WI38 (cell line): ENCODE measurements around the gene SEC14L5.
"Not testable (repeated sequence)": the region's sequence is repeated elsewhere in the genome, so short reads cannot be mapped to it uniquely, and the experiment has no call there.

Experiments
- H3K4me3 ChIP-seq: 2 replicates; pipeline ENCODE4 v1.5.1; 2011; ENCODE audit warnings: low read depth, mild to moderate bottlenecking, control low read depth, low read length
- CTCF ChIP-seq: IDR thresholded peaks from 2 replicates; pipeline ENCODE4 v1.5.1; 2012; ENCODE audit warnings: low read depth, mild to moderate bottlenecking, control low read depth, low read length

SEC14L5 gene

GRCh38 chr16:5034167-5034523 lies 76.0 kb downstream of the SEC14L5 start:
- peak overlapping the region; percentile 76 for H3K4me3 ChIP-seq
- TF ChIP-seq CTCF: no peak

GRCh38 chr16:5035909-5036227 lies 77.7 kb downstream of the SEC14L5 start:
- TF ChIP-seq CTCF: no peak
- H3K4me3 ChIP-seq: no peak overlapping the region

GRCh38 chr16:5036228-5037156 lies 78.4 kb downstream of the SEC14L5 start:
- no peak overlapping the region for H3K4me3 ChIP-seq
- no peak for TF ChIP-seq CTCF

- TF ChIP-seq CTCF: no peak
- no peak overlapping the region for H3K4me3 ChIP-seq
These were observed 82.3 kb downstream of the SEC14L5 start for GRCh38 chr16:5040451-5040850.

GRCh38 chr16:5041600-5042133 lies 83.5 kb downstream of the SEC14L5 start:
- no peak for TF ChIP-seq CTCF
- no peak overlapping the region for H3K4me3 ChIP-seq

DNA sequence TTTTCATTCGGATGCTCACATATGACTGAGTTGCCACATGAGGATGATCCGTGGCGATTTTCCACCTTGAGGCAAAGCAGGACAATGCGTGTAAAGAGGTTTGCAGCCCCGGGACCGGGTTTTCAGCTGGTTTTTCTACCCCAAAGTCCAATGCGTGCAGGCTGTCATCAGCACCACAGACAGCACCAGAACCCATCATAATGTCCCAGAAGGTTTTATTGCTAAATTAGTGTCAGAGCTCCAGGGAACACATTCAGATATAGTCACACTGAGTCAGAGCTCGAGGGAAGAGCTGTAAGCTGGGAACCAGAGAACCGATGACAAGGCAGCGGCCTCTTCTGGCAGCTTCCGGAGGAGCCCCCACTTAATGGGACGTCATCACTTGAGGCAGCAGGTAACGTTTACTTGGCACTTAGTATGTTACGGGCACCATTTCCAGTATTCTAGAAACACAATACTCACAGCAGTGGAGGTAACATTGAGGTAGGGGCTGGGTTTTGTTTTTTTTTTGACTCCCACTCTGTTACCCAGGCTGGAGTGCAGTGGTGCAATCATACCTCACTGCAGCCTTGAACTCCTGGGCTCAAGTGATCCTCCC lies 84.5 kb downstream of the SEC14L5 start:
- TF ChIP-seq CTCF: no peak
- no peak overlapping the region for H3K4me3 ChIP-seq

GRCh38 chr16:5044011-5044540 lies 85.9 kb downstream of the SEC14L5 start:
- H3K4me3 ChIP-seq: no peak overlapping the region
- TF ChIP-seq CTCF: no peak

GRCh38 chr16:5044581-5044980 lies 86.5 kb downstream of the SEC14L5 start:
- H3K4me3 ChIP-seq: not testable (repeated sequence)
